ENCODE results near the gene PLPP1. TPM values are rescaled to one million over a fixed set of nuclear protein-coding genes. Genes with fewer than 3 reads are reported as not detected.
"Not testable (repeated sequence)": the region's sequence is repeated elsewhere in the genome, so short reads cannot be mapped to it uniquely, and the experiment has no call there.

The PLPP1 gene
- total RNA-seq, 1 donor from 2014 or later, result 31.8 TPM

DNA sequence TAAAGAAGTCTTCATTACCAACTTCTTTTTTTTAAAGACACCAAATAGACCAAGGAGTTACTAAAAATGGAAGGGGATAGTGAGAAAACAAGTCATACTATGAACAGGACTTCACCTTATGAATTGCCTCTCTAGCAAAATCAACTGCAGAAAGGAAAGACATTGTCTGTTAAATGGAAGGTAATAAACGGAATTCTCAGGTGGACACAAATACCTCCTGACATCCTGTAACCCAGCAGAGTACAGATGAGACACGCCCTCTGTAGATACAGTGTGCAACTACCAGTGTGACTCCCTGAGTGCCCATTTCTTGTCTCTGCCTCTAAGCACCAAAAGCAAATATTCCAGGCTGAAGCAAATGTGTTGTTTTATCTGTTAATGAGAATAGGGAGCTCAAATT, 12.2 kb upstream of the PLPP1 start:
- DNase-seq (ENCODE audit: low spot score in 2 of 2, unreplicated experiment in 2 of 2), result no peak
- Mint-ChIP-seq H3K4me1 (peaks cover 7% of the 10 kb centered on the region), H3K9me3 (no peaks in the 10 kb centered on the region), H3K4me3 (no peak overlapping the region), H3K27me3 (ENCODE audit: low read depth) (no peaks in the 10 kb centered on the region), H3K27ac (no peak overlapping the region), H3K36me3 (no peaks in the 10 kb centered on the region)
- TF ChIP-seq, protein P1, sequence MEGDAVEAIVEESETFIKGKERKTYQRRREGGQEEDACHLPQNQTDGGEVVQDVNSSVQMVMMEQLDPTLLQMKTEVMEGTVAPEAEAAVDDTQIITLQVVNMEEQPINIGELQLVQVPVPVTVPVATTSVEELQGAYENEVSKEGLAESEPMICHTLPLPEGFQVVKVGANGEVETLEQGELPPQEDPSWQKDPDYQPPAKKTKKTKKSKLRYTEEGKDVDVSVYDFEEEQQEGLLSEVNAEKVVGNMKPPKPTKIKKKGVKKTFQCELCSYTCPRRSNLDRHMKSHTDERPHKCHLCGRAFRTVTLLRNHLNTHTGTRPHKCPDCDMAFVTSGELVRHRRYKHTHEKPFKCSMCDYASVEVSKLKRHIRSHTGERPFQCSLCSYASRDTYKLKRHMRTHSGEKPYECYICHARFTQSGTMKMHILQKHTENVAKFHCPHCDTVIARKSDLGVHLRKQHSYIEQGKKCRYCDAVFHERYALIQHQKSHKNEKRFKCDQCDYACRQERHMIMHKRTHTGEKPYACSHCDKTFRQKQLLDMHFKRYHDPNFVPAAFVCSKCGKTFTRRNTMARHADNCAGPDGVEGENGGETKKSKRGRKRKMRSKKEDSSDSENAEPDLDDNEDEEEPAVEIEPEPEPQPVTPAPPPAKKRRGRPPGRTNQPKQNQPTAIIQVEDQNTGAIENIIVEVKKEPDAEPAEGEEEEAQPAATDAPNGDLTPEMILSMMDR (IDR thresholded peaks at IDR 0.05; ENCODE audit: unreplicated experiment), result no peak

- TF ChIP-seq, protein P1 (IDR thresholded peaks at IDR 0.05; ENCODE audit: unreplicated experiment), result no peak
- H3K4me3 Mint-ChIP-seq, result no peak overlapping the region
- H3K4me1 Mint-ChIP-seq, result peaks cover under 1% of the 10 kb centered on the region
- no peaks in the 10 kb centered on the region for H3K27me3 Mint-ChIP-seq (ENCODE audit: low read depth)
- no peak for DNase-seq (ENCODE audit: low spot score in 2 of 2, unreplicated experiment in 2 of 2)
- H3K27ac Mint-ChIP-seq, result no peak overlapping the region
- H3K9me3 Mint-ChIP-seq, result no peaks in the 10 kb centered on the region
- no peaks in the 10 kb centered on the region for H3K36me3 Mint-ChIP-seq
Observed at GRCh38 chr5:55544341-55544740, 9.6 kb upstream of the PLPP1 start.

DNA sequence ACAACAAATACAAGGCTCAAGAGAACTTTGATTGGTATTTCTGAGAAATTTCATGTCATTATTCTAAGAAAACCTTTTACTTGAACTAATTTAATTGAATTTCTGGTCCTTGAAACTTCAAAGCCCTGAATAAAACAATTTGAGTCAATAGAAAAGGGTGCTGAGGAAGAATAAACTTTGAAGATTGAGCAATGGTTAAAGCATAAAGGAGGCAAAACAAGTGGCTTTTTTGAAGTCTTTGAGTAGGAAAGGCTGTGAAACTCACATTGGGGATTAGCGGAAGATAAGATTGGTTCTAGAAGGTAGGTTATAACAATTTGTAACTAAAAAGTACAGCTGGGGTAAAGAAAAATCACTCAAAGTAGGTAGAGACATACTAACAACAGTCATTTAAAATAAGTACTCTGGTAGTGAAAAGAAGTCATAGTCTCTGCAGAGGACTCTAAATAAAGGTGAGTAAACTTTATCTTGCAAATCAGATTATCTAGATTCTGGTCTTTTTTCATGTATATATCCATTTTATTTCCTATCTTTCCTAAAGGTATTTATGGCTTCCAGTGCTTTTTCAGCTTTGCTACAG, 6.4 kb upstream of the PLPP1 start:
- H3K27me3 Mint-ChIP-seq (ENCODE audit: low read depth), result no peaks in the 10 kb centered on the region
- no peak for DNase-seq (ENCODE audit: low spot score in 2 of 2, unreplicated experiment in 2 of 2)
- no peaks in the 10 kb centered on the region for H3K36me3 Mint-ChIP-seq
- H3K9me3 Mint-ChIP-seq, result no peaks in the 10 kb centered on the region
- TF ChIP-seq, protein P1 (IDR thresholded peaks at IDR 0.05; ENCODE audit: unreplicated experiment), result no peak
- H3K4me3 Mint-ChIP-seq, result no peak overlapping the region
- H3K27ac Mint-ChIP-seq, result no peak overlapping the region
- no peaks in the 10 kb centered on the region for H3K4me1 Mint-ChIP-seq

DNA sequence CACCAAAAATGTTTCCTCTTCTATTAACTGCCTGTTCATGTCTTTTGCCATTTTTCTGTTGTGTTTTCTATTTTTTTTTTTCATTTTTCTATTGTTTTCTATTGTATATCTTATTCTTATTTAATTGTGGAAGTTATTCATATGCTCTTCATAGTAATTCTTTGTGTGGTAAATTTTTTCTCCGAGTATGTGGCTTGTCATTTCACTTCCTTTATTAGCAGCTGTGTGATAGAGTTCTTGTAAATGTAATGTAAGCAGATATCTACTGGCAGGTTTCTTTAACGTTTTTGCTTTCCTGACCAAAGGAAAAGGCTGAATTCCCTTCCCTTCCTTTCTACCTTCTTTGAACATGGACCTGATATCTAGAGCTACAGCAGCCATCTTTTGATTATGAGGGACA, 5.8 kb upstream of the PLPP1 start:
- Mint-ChIP-seq H3K27ac (no peak overlapping the region), H3K36me3 (no peaks in the 10 kb centered on the region), H3K9me3 (no peaks in the 10 kb centered on the region), H3K4me3 (no peak overlapping the region), H3K27me3 (ENCODE audit: low read depth) (no peaks in the 10 kb centered on the region), H3K4me1 (peaks cover 2% of the 10 kb centered on the region)
- DNase-seq (ENCODE audit: low spot score in 2 of 2, unreplicated experiment in 2 of 2), result no peak
- TF ChIP-seq, protein P1 (IDR thresholded peaks at IDR 0.05; ENCODE audit: unreplicated experiment), result no peak

- no peak for DNase-seq (ENCODE audit: low spot score in 2 of 2, unreplicated experiment in 2 of 2)
- Mint-ChIP-seq H3K36me3 (no peaks in the 10 kb centered on the region), H3K4me1 (peaks cover 7% of the 10 kb centered on the region), H3K27ac (no peak overlapping the region), H3K27me3 (ENCODE audit: low read depth) (no peaks in the 10 kb centered on the region), H3K4me3 (no peak overlapping the region), H3K9me3 (no peaks in the 10 kb centered on the region)
- TF ChIP-seq, protein P1 (IDR thresholded peaks at IDR 0.05; ENCODE audit: unreplicated experiment), result no peak
Observed at GRCh38 chr5:55540024-55540423, 5.3 kb upstream of the PLPP1 start.

DNA sequence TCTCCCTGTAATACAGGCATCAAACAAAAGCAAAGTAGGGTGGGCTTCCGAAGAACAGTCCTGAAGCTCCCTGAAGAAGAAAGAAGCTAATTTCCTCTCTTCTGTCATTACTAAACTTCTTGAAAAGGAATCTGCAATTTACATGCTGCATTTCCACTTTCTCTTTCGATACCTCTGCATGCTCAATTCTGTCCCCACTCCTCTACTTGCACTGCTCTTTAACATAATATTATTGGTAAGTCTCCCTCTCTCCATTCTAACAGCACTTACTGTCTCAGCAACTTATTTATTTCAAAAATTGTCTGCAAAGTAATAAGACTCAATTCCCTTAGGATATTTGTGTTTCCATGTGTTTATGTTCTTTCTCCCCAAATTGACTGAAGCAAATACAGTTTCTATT, 3.9 kb upstream of the PLPP1 start:
- Mint-ChIP-seq H3K9me3 (no peaks in the 10 kb centered on the region), H3K27me3 (ENCODE audit: low read depth) (no peaks in the 10 kb centered on the region), H3K4me1 (peaks cover 11% of the 10 kb centered on the region), H3K27ac (no peak overlapping the region), H3K4me3 (no peak overlapping the region), H3K36me3 (no peaks in the 10 kb centered on the region)
- TF ChIP-seq, protein P1 (IDR thresholded peaks at IDR 0.05; ENCODE audit: unreplicated experiment), result no peak
- DNase-seq (ENCODE audit: low spot score in 2 of 2, unreplicated experiment in 2 of 2), result no peak

DNA sequence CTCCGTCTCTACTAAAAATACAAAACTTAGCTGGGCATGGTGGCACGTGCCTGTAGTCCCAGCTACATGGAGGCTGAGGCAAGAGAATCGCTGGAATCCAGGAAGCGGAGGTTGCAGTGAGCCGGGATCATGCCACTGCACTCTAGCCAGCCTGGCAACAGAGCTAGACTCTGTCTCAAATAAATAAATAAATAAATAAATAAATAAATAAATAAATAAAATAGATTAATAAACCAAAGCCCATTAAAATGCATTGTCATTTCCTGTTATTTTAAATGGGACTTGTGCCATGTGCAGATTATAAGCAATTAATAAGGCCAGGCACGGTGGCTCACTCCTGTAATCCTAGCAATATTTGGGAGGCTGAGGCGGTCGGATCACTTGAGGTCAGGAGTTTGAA, 2.6 kb upstream of the PLPP1 start:
- H3K27me3 Mint-ChIP-seq (ENCODE audit: low read depth); H3K27ac Mint-ChIP-seq; H3K9me3 Mint-ChIP-seq; H3K36me3 Mint-ChIP-seq; DNase-seq (ENCODE audit: low spot score in 2 of 2, unreplicated experiment in 2 of 2); H3K4me3 Mint-ChIP-seq: not testable (repeated sequence)
- H3K4me1 Mint-ChIP-seq, result peaks cover 16% of the 10 kb centered on the region
